ENCODE measurements around the gene GJB6. TPM values are rescaled to one million over a fixed set of nuclear protein-coding genes. Genes with fewer than 3 reads are reported as not detected.

The GJB6 gene
- total and polyA plus RNA-seq, 2 donors (not counting 3 experiments of a cell fraction or from before 2014, with no cell fraction given) = not detected

DNA sequence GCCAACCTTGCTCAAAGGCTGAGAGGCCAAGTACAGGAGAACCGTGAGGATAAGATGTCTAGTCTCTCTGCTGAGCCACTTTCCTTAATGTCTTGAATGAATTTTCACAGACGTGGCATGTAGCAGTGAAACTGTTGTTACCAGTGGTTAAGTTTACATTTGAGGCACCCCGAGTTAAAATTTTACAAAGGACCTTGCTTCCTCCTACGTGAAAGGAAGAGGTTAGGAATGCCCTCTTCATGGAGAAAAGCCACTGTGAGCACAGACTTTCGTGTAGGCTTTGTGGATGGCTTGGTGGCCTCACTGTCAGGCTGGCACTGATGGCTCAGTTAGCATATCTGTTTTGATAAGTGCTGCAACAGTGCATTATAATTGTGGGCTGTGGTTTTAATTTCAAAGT, 42.0 kb downstream of the GJB6 start:
- H2AFZ ChIP-seq (ENCODE audit: low read depth, low read length) = no peak overlapping the region
- POLR2A ChIA-PET = no interaction called here

More for the DNA sequence above, 42.0 kb downstream of the GJB6 start:
- H3K27me3 ChIP-seq (ENCODE audit: control insufficient read depth in 2 of 2, insufficient read depth in 2 of 2, low read length in 2 of 2) = peaks cover 52 to 64% of the 10 kb centered on the region in 2 experiments
- no peaks in the 10 kb centered on the region for H3K4me1 ChIP-seq (ENCODE audit: control insufficient read depth, extremely low read depth, insufficient read depth, low read length)
- FAIRE-seq = no peak
- H4K20me1 ChIP-seq (replicated peaks; ENCODE audit: control insufficient read depth, extremely low read depth, insufficient read depth, low read length) = no peaks in the 10 kb centered on the region
- H3K79me2 ChIP-seq (ENCODE audit: control insufficient read depth, insufficient read depth, low read length) = no peaks in the 10 kb centered on the region
- intact Hi-C loops (cut with micrococcal nuclease) = no loop called here
- no peak overlapping the region for H3K4me3 ChIP-seq (replicated peaks in 1 of 3; ENCODE audit: insufficient read depth in 1 of 3, low read depth in 1 of 3, low read length in 3 of 3)
- dilution Hi-C loops (cut with MboI; ENCODE audit: extremely low pct_ligation_motif_present, low sequenced_read_pairs) = no loop called here
- CTCF ChIA-PET = interaction anchor here (2.0 kb wide), 1 partner anchor 735 kb away, joined by 7 read pairs; no protein-coding TSS in a partner anchor
- no peak overlapping the region for H3K9ac ChIP-seq (replicated peaks; ENCODE audit: extremely low read depth, insufficient read depth, low read length)
- no peak overlapping the region for H3K4me2 ChIP-seq (ENCODE audit: insufficient read depth, low read length)
- no peaks in the 10 kb centered on the region for H3K36me3 ChIP-seq (ENCODE audit: control insufficient read depth in 2 of 2, extremely low read depth in 1 of 2, insufficient read depth in 2 of 2, low read length in 2 of 2)
- TF ChIP-seq POLR2AphosphoS5 (IDR thresholded peaks at IDR 0.05; ENCODE audit: insufficient read depth, low read depth, low read length) (no peak), JUN (IDR thresholded peaks at IDR 0.05; ENCODE audit: borderline replicate concordance, insufficient read depth, insufficient read length, low read depth) (no peak), FOS (IDR thresholded peaks at IDR 0.05; ENCODE audit: borderline replicate concordance, insufficient read depth, low read length) (no peak), EZH2 (IDR thresholded peaks at IDR 0.05; ENCODE audit: borderline replicate concordance, low read depth, low read length, severe bottlenecking) (no peak), GATA2 (IDR thresholded peaks at IDR 0.05; ENCODE audit: insufficient read depth, insufficient read length, low read depth, low read length) (no peak), POLR2A (IDR thresholded peaks at IDR 0.05; ENCODE audit: low read depth, low read length) (no peak), MYC (IDR thresholded peaks at IDR 0.05; ENCODE audit: low read depth, low read length) (no peak)
- TF ChIP-seq, protein P1, sequence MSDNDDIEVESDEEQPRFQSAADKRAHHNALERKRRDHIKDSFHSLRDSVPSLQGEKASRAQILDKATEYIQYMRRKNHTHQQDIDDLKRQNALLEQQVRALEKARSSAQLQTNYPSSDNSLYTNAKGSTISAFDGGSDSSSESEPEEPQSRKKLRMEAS (IDR thresholded peaks at IDR 0.05; ENCODE audit: insufficient read depth, insufficient read length) = no peak
- TF ChIP-seq, protein P2, sequence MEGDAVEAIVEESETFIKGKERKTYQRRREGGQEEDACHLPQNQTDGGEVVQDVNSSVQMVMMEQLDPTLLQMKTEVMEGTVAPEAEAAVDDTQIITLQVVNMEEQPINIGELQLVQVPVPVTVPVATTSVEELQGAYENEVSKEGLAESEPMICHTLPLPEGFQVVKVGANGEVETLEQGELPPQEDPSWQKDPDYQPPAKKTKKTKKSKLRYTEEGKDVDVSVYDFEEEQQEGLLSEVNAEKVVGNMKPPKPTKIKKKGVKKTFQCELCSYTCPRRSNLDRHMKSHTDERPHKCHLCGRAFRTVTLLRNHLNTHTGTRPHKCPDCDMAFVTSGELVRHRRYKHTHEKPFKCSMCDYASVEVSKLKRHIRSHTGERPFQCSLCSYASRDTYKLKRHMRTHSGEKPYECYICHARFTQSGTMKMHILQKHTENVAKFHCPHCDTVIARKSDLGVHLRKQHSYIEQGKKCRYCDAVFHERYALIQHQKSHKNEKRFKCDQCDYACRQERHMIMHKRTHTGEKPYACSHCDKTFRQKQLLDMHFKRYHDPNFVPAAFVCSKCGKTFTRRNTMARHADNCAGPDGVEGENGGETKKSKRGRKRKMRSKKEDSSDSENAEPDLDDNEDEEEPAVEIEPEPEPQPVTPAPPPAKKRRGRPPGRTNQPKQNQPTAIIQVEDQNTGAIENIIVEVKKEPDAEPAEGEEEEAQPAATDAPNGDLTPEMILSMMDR (IDR thresholded peaks at IDR 0.05; ENCODE audit: extremely low read depth in 1 of 2, insufficient read depth in 1 of 2, low read depth in 1 of 2, low read length in 2 of 2) = no peak
- H3K9me3 ChIP-seq (replicated peaks; ENCODE audit: control insufficient read depth, insufficient read depth, low read length) = no peaks in the 10 kb centered on the region
- no TSS peak for BruUV-seq (replicated peaks)
- H3K27ac ChIP-seq (ENCODE audit: insufficient read depth, low read depth, low read length) = no peak overlapping the region
- no peaks in the 10 kb centered on the region for H3K9me1 ChIP-seq (replicated peaks; ENCODE audit: control insufficient read depth, extremely low read depth, insufficient read depth, low read length)
- no peak for DNase-seq (ENCODE audit: low read depth, low spot score)
